Right ventricle myocardium inferior (tissue), 1 donor: ENCODE results near the gene CKB. TPM values are rescaled to one million over a fixed set of nuclear protein-coding genes. Genes with fewer than 3 reads are reported as not detected.

ENCODE experiments used
- ATAC-seq: fragments of 200-7000 bp; cut with Tn5 transposase; one replicate; pipeline ENCODE4 v1.9.1; 2020; ENCODE audit warnings: mild to moderate bottlenecking, moderate library complexity
- DNase-seq: peaks from one replicate; pipeline ENCODE4 v3.0.0; 2021; ENCODE audit errors: missing footprints
- intact Hi-C: fragments of 100-400 bp; cut with DNase I; formaldehyde crosslinking; loops from one replicate; pipeline ENCODE4 v1.11.0; 2022
- total RNA-seq: library from RNA; stranded (reverse); fragmentation: NEBNext Ultra II Directional; extraction: Animal tissue kit (Norgen Biotek cat#: 25700); gene quantifications from one replicate; pipeline ENCODE4 v1.2.1, GENCODE V29; 2021
- donor health status: DM: no; HTN: yes; CAD: no; lungs with severe emphysema.

Gene CKB
- total RNA-seq, 1 donor from 2014 or later = 577 TPM

- ATAC-seq (no peak), DNase-seq (no peak)
- intact Hi-C loops = no loop called here
Observed at GRCh38 chr14:103507751-103508150, 14.9 kb downstream of the CKB start.

- intact Hi-C loops = no loop called here
- DNase-seq = no peak
- ATAC-seq = peak; percentile 8
Observed at GRCh38 chr14:103504991-103505565, 17.6 kb downstream of the CKB start.

- no peak for DNase-seq
- no peak for ATAC-seq
- intact Hi-C loops = no loop called here
Observed at GRCh38 chr14:103503296-103503695, 19.3 kb downstream of the CKB start.

- intact Hi-C loops = no loop called here
- ATAC-seq (no peak), DNase-seq (no peak)
Observed at GRCh38 chr14:103502877-103503276, 19.8 kb downstream of the CKB start.

GRCh38 chr14:103501921-103502669, 20.5 kb downstream of the CKB start:
- intact Hi-C loops = no loop called here
- DNase-seq (no peak), ATAC-seq (no peak)

GRCh38 chr14:103501041-103501870, 21.4 kb downstream of the CKB start:
- intact Hi-C loops = no loop called here
- DNase-seq (no peak), ATAC-seq (no peak)

GRCh38 chr14:103500148-103500990, 22.3 kb downstream of the CKB start:
- intact Hi-C loops = loop anchor here (1.0 kb wide), 1 partner anchor 46 kb away; no protein-coding TSS in a partner anchor
- DNase-seq = peak; percentile 94
- peak; percentile 88 for ATAC-seq

GRCh38 chr14:103499709-103500108, 22.9 kb downstream of the CKB start:
- intact Hi-C loops = loop anchor here (1.0 kb wide), 1 partner anchor 47 kb away; no protein-coding TSS in a partner anchor
- ATAC-seq (no peak), DNase-seq (no peak)

- ATAC-seq = no peak
- intact Hi-C loops = no loop called here
- no peak for DNase-seq
Observed at GRCh38 chr14:103496776-103497175, 25.9 kb downstream of the CKB start.

GRCh38 chr14:103495854-103496253, 26.8 kb downstream of the CKB start:
- no peak for DNase-seq
- peak; percentile 30 for ATAC-seq
- intact Hi-C loops = no loop called here

- no peak for DNase-seq
- intact Hi-C loops = no loop called here
Observed at GRCh38 chr14:103492156-103492925, 30.3 kb downstream of the CKB start.

GRCh38 chr14:103491691-103492090, 30.9 kb downstream of the CKB start:
- ATAC-seq (no peak), DNase-seq (no peak)
- intact Hi-C loops = no loop called here

More at GRCh38 chr14:103492156-103492925, 30.3 kb downstream of the CKB start:
- no peak for ATAC-seq

- ATAC-seq = no peak
- no peak for DNase-seq
- intact Hi-C loops = no loop called here
Observed at GRCh38 chr14:103489621-103490020, 33.0 kb downstream of the CKB start.

GRCh38 chr14:103488960-103489359, 33.7 kb downstream of the CKB start:
- ATAC-seq (no peak), DNase-seq (no peak)
- intact Hi-C loops = no loop called here

GRCh38 chr14:103488071-103488470, 34.6 kb downstream of the CKB start:
- DNase-seq = no peak
- ATAC-seq = no peak
- intact Hi-C loops = no loop called here

GRCh38 chr14:103485504-103485903, 37.1 kb downstream of the CKB start:
- ATAC-seq = no peak
- intact Hi-C loops = no loop called here
- no peak for DNase-seq

- intact Hi-C loops = no loop called here
- DNase-seq = no peak
- ATAC-seq = no peak
Observed at GRCh38 chr14:103483600-103483999, 39.0 kb downstream of the CKB start.

- ATAC-seq = no peak
- DNase-seq = no peak
- intact Hi-C loops = no loop called here
Observed at GRCh38 chr14:103480595-103480994, 42.0 kb downstream of the CKB start.
